H1 (cell line): ENCODE measurements around the gene MOSMO. TPM values are rescaled to one million over a fixed set of nuclear protein-coding genes. Genes with fewer than 3 reads are reported as not detected.

Experiments
- CTCF ChIA-PET: fragments of 300-600 bp; sonication (Branson Sonifier 250); formaldehyde crosslinking; loops from one replicate; lab custom pipeline; 2021; ENCODE audit not compliant: partially characterized antibody; lab: Charles Lee
- POLR2A ChIA-PET: fragments of 300-600 bp; sonication (Branson Sonifier 250); formaldehyde crosslinking; loops from one replicate; lab custom pipeline; 2021; ENCODE audit warnings: inconsistent platforms; ENCODE audit not compliant: partially characterized antibody; lab: Charles Lee
- DNase-seq, 2 experiments: peaks; one replicate each; pipeline versions ENCODE4 v3.0.0 to v3.0.0-alpha.2; 2010 to 2022; ENCODE audit warnings: low spot score in 2 of 2, low read depth in 1 of 2, mixed read lengths in 1 of 2
- FAIRE-seq: peaks from 2 replicates; lab custom pipeline; 2011; peaks lifted over from hg19 to GRCh38; lab: Jason Lieb, UNC
- H2AFZ ChIP-seq: 2 replicates; pipeline ENCODE4 v1.8.1; 2012; ENCODE audit warnings: low read length, inconsistent platforms
- H2AK5ac ChIP-seq: 2 replicates; pipeline ENCODE4 v1.6.1; 2013; ENCODE audit warnings: low read depth, low read length
- H2BK120ac ChIP-seq: replicated peaks from 2 replicates; pipeline ENCODE3; 2013; ENCODE audit warnings: low read depth, low read length, inconsistent platforms
- H2BK12ac ChIP-seq: 2 replicates; pipeline ENCODE4 v1.6.1; 2013; ENCODE audit warnings: low read depth, low read length
- H2BK15ac ChIP-seq: 2 replicates; pipeline ENCODE4 v1.6.1; 2013; ENCODE audit warnings: low read length
- H2BK20ac ChIP-seq: 2 replicates; pipeline ENCODE4 v1.6.1; 2013; ENCODE audit warnings: low read length
- H2BK5ac ChIP-seq: 2 replicates; pipeline ENCODE4 v1.6.1; 2013; ENCODE audit warnings: low read depth, low read length
- H3K14ac ChIP-seq: 2 replicates; pipeline ENCODE4 v1.6.1; 2013; ENCODE audit warnings: inconsistent platforms; ENCODE audit not compliant: insufficient read length
- H3K18ac ChIP-seq: 2 replicates; pipeline ENCODE4 v1.6.1; 2013; ENCODE audit warnings: low read length; ENCODE audit errors: extremely low read depth
- H3K23ac ChIP-seq: 2 replicates; pipeline ENCODE4 v1.6.1; 2013; ENCODE audit warnings: inconsistent platforms; ENCODE audit not compliant: insufficient read length
- H3K23me2 ChIP-seq: 2 replicates; pipeline ENCODE4 v1.6.1; 2013; ENCODE audit warnings: low read depth, low read length
- H3K27ac ChIP-seq: 2 replicates; pipeline ENCODE4 v1.6.1; 2011; ENCODE audit warnings: low read depth, low read length, inconsistent platforms
- H3K27me3 ChIP-seq, 4 experiments: replicated peaks in 1 of 4; 1 replicate in 1 of 4; 2 replicates in 3 of 4; pipeline versions ENCODE4 v1.6.1 to v1.8.1; 2011 to 2013; ENCODE audit warnings: low read length in 3 of 4, mild to moderate bottlenecking in 3 of 4, inconsistent platforms in 2 of 4, mixed read lengths in 2 of 4, moderate library complexity in 1 of 4; ENCODE audit not compliant: control insufficient read depth in 3 of 4, insufficient read depth in 3 of 4; ENCODE audit errors: extremely low read depth in 1 of 4
- H3K36me3 ChIP-seq, 4 experiments: 2 replicates each; pipeline versions ENCODE4 v1.6.1 to v1.8.1; 2011 to 2013; ENCODE audit warnings: mild to moderate bottlenecking in 4 of 4, low read length in 3 of 4, moderate library complexity in 2 of 4, control low read depth in 1 of 4, inconsistent platforms in 1 of 4; ENCODE audit not compliant: insufficient read depth in 4 of 4, control insufficient read depth in 2 of 4
- H3K4ac ChIP-seq: replicated peaks from 2 replicates; pipeline ENCODE3; 2013; ENCODE audit warnings: low read length, low read depth, mixed read lengths, inconsistent platforms; ENCODE audit not compliant: insufficient read length
- H3K4me1 ChIP-seq, 4 experiments: replicated peaks in 1 of 4; 1 replicate in 1 of 4; 2 replicates in 3 of 4; pipeline versions ENCODE4 v1.6.1 to v1.8.1; 2011 to 2013; ENCODE audit warnings: low read length in 3 of 4, inconsistent platforms in 2 of 4, mixed read lengths in 1 of 4; ENCODE audit not compliant: insufficient read depth in 4 of 4, control insufficient read depth in 3 of 4
- H3K4me2 ChIP-seq, 2 experiments: 2 replicates each; pipeline versions ENCODE4 v1.6.1 to v1.8.1; 2011 to 2013; ENCODE audit warnings: low read depth in 2 of 2, low read length in 2 of 2, control low read depth in 1 of 2, inconsistent platforms in 1 of 2, mild to moderate bottlenecking in 1 of 2; ENCODE audit not compliant: insufficient read depth in 1 of 2
- H3K4me3 ChIP-seq, 4 experiments: fragments of 200-600, 300-600 bp in 1 of 4; sonication (generic), shearing (Covaris generic), sonication (Bioruptor Twin) in 1 of 4; 2 replicates each; pipeline versions ENCODE4 v1.5.1 to v1.8.1; 2011 to 2016; ENCODE audit warnings: low read length in 4 of 4, low read depth in 3 of 4, control low read depth in 2 of 4, inconsistent platforms in 2 of 4, mild to moderate bottlenecking in 2 of 4, mixed read lengths in 1 of 4, moderate library complexity in 1 of 4; ENCODE audit not compliant: insufficient read depth in 2 of 4; ENCODE audit errors: extremely low read depth in 1 of 4
- H3K56ac ChIP-seq: replicated peaks from 2 replicates; pipeline ENCODE3; 2013; ENCODE audit warnings: low read depth, mild to moderate bottlenecking, mixed read lengths, low read length, inconsistent platforms; ENCODE audit not compliant: insufficient read length
- H3K79me1 ChIP-seq: 2 replicates; pipeline ENCODE4 v1.6.1; 2013; ENCODE audit warnings: low read depth, low read length, control low read depth
- H3K79me2 ChIP-seq, 2 experiments: 2 replicates each; pipeline versions ENCODE4 v1.6.1 to v1.8.1; 2012 to 2013; ENCODE audit warnings: low read length in 2 of 2, mild to moderate bottlenecking in 2 of 2, inconsistent platforms in 1 of 2; ENCODE audit not compliant: insufficient read depth in 2 of 2, control insufficient read depth in 1 of 2
- H3K9ac ChIP-seq, 4 experiments: replicated peaks in 1 of 4; 1 replicate in 1 of 4; 2 replicates in 3 of 4; pipeline versions ENCODE4 v1.6.1 to v1.8.1; 2011 to 2013; ENCODE audit warnings: low read depth in 3 of 4, low read length in 3 of 4, control low read depth in 2 of 4, mild to moderate bottlenecking in 2 of 4, moderate library complexity in 2 of 4, inconsistent platforms in 1 of 4; ENCODE audit errors: extremely low read depth in 1 of 4
- H3K9me3 ChIP-seq, 2 experiments: 2 replicates each; pipeline versions ENCODE4 v1.6.1 to v1.8.1; 2012 to 2013; ENCODE audit warnings: mild to moderate bottlenecking in 2 of 2, moderate library complexity in 2 of 2, control low read depth in 1 of 2, inconsistent platforms in 1 of 2, low read depth in 1 of 2, low read length in 1 of 2, mixed read lengths in 1 of 2; ENCODE audit not compliant: insufficient read depth in 2 of 2
- H4K20me1 ChIP-seq, 2 experiments: replicated peaks in 1 of 2; 2 replicates each; pipeline versions ENCODE3 to v1.8.1; 2011 to 2013; ENCODE audit warnings: inconsistent platforms in 2 of 2, low read length in 2 of 2, mild to moderate bottlenecking in 1 of 2; ENCODE audit not compliant: insufficient read depth in 2 of 2, control insufficient read depth in 1 of 2
- H4K5ac ChIP-seq: 2 replicates; pipeline ENCODE4 v1.6.1; 2013; ENCODE audit warnings: low read length, low read depth, mixed read lengths, inconsistent platforms; ENCODE audit not compliant: insufficient read length
- H4K8ac ChIP-seq: 2 replicates; pipeline ENCODE4 v1.8.0; 2013; ENCODE audit warnings: mild to moderate bottlenecking, moderate library complexity, low read length, inconsistent platforms; ENCODE audit not compliant: insufficient read depth; ENCODE audit errors: extremely low read depth
- H4K91ac ChIP-seq: replicated peaks from 2 replicates; pipeline ENCODE3; 2013; ENCODE audit warnings: low read length, mixed read lengths, inconsistent platforms; ENCODE audit not compliant: insufficient read length
- CHD2 ChIP-seq: IDR thresholded peaks from 2 replicates; pipeline ENCODE4 v1.6.1; 2012; ENCODE audit warnings: low read length, improper control_type of control experiment
- HDAC6 ChIP-seq: IDR thresholded peaks from one replicate; pipeline ENCODE4 v1.7.1; 2012; ENCODE audit warnings: low read depth, mild to moderate bottlenecking, inconsistent platforms, low read length, moderate library complexity
- MAX ChIP-seq: IDR thresholded peaks from 2 replicates; pipeline ENCODE4 v1.6.1; 2012; ENCODE audit warnings: inconsistent platforms
- POU5F1 ChIP-seq: IDR thresholded peaks from 2 replicates; pipeline ENCODE4 v1.6.1; 2011; ENCODE audit warnings: low read depth, mild to moderate bottlenecking, low read length, moderate library complexity
- RAD21 ChIP-seq, 2 experiments: IDR thresholded peaks in 1 of 2; conservative IDR thresholded peaks in 1 of 2; 2 replicates each; pipeline ENCODE4 v1.6.1; 2011; ENCODE audit warnings: low read depth in 2 of 2, low read length in 2 of 2, improper control_type of control experiment in 1 of 2, inconsistent platforms in 1 of 2, mild to moderate bottlenecking in 1 of 2, moderate library complexity in 1 of 2
- SAP30 ChIP-seq: fragments of 300-600 bp; sonication (generic); IDR thresholded peaks from 2 replicates; pipeline ENCODE4 v1.7.1; 2012; ENCODE audit warnings: low read length, moderate library complexity, mild to moderate bottlenecking, inconsistent platforms; ENCODE audit not compliant: insufficient read depth, insufficient replicate concordance
- SIN3A ChIP-seq, 2 experiments: IDR thresholded peaks in 1 of 2; conservative IDR thresholded peaks in 1 of 2; 2 replicates each; pipeline ENCODE4 v1.6.1; 2011 to 2012; ENCODE audit warnings: low read length in 2 of 2, improper control_type of control experiment in 1 of 2, low read depth in 1 of 2, mild to moderate bottlenecking in 1 of 2
- SP2 ChIP-seq: IDR thresholded peaks from 2 replicates; pipeline ENCODE4 v1.6.1; 2012; ENCODE audit warnings: mild to moderate bottlenecking, low read length, inconsistent platforms
- YY1 ChIP-seq: IDR thresholded peaks from 2 replicates; pipeline ENCODE4 v1.6.1; 2011; ENCODE audit warnings: low read depth, mild to moderate bottlenecking, low read length
- WGBS, 2 experiments: shearing (Covaris generic) in 1 of 2; methylation state at CpG; one replicate each; pipeline versions ENCODE4 v1.1.6 to v1.1.7; 2013 to 2015; ENCODE audit warnings: low lambda C conversion rate in 2 of 2, mixed read lengths in 2 of 2, inconsistent platforms in 1 of 2, low coverage in 1 of 2, missing lambda C conversion rate in 1 of 2; ENCODE audit not compliant: insufficient replicate concordance in 2 of 2, insufficient coverage in 1 of 2, insufficient read length in 1 of 2; ENCODE audit errors: extremely low coverage in 1 of 2, missing lambda C conversion rate in 1 of 2; 5-methylcytosine and 5-hydroxymethylcytosine counted together
- polyA plus RNA-seq, 7 experiments: library from polyadenylated mRNA; depleted of rRNA in 3 of 7; stranded (reverse) in 5 of 7; unstranded in 2 of 7; fragments of >200 nt in 5 of 7; fragments of 200-250 nt in 2 of 7; gene quantifications; 1 replicate in 5 of 7; 2 replicates in 1 of 7; 4 replicates in 1 of 7; pipeline versions ENCODE4 v1.2.1 to v1.2.3, GENCODE V29; 2011 to 2013; ENCODE audit warnings: missing spikeins in 2 of 7, mixed read lengths in 2 of 7
- total RNA-seq: library from RNA; stranded (reverse); fragmentation: NEBNext Ultra II Directional; extraction: Animal tissue kit (Norgen Biotek cat#: 25700); gene quantifications from 2 replicates; pipeline ENCODE4 v1.2.1, GENCODE V29; 2021

The MOSMO gene
- total and polyA plus RNA-seq, 2 of the 8 experiments (the other 6 are each of a cell fraction or from before 2014, with no cell fraction given) = 8.6 to 14.8 TPM

DNA sequence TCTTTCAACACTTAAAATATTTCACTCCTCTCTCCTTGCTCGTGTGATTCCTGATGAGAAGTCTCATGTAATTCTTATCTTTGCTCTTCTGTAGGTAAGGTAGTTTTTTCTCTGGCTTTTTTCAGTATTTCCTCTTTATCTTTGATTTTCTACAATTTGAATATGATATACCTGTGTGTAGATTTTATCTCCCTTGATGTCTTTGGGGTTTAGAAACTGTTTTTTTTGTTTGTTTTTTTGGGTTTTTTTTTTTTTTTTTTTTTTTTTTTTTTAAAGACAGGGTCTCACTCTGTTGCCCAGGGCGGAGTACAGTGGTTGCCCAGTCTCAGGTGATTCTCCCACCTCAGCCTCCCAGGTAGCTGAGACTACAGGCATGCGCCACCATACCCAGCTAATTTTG lies 26.6 kb downstream of the MOSMO start:
- no peak overlapping the region for H2BK15ac ChIP-seq
- no peak overlapping the region for H2BK12ac ChIP-seq
- FAIRE-seq = no peak
- no peak overlapping the region for H3K4me2 ChIP-seq
- H3K14ac ChIP-seq = no peak overlapping the region
- no peak overlapping the region for H2AFZ ChIP-seq
- H2BK20ac ChIP-seq = no peak overlapping the region
- no peak overlapping the region for H3K9ac ChIP-seq
- no peak overlapping the region for H3K56ac ChIP-seq
- peaks cover 0 to 5% (median 0%) of the 10 kb centered on the region in 4 experiments; a peak in 1 of 7 replicates for H3K4me1 ChIP-seq
- no peak overlapping the region for H2BK5ac ChIP-seq
- no peak overlapping the region for H3K23ac ChIP-seq
- TF ChIP-seq MAX (no peak), HDAC6 (no peak), CHD2 (no peak), SP2 (no peak), RAD21 (IDR thresholded peaks at IDR 0.05 in 1 of 2, conservative IDR thresholded peaks at IDR 0.05 in 1 of 2; ENCODE audit: low read depth in 2 of 2, low read length in 2 of 2) (no peak), SAP30 (no peak), POU5F1 (no peak), SIN3A (conservative IDR thresholded peaks at IDR 0.05 in 1 of 2, IDR thresholded peaks at IDR 0.05 in 1 of 2; ENCODE audit: low read depth in 1 of 2, low read length in 2 of 2) (no peak), YY1 (no peak)
- WGBS, 2 experiments = 86% methylated on average over 2 of the region's 3 CpGs; no CpG with 5 or more reads in 1 of the 2 experiments
- peaks cover 0 to 9% of the 10 kb centered on the region in 2 experiments; a peak in 2 of 4 replicates for H3K79me2 ChIP-seq
- no peak overlapping the region for H3K18ac ChIP-seq
- H4K20me1 ChIP-seq = peaks cover 0 to 6% of the 10 kb centered on the region in 2 experiments
- H3K27ac ChIP-seq = no peak overlapping the region
- H3K23me2 ChIP-seq = no peaks in the 10 kb centered on the region
- no peak overlapping the region for H4K8ac ChIP-seq
- no peak overlapping the region for H4K91ac ChIP-seq
- H4K5ac ChIP-seq = no peak overlapping the region
- H3K79me1 ChIP-seq = peaks cover 3% of the 10 kb centered on the region; the same call in 1 of the 2 replicates
- H2BK120ac ChIP-seq = no peak overlapping the region
- no peaks in the 10 kb centered on the region for H3K27me3 ChIP-seq
- no peak overlapping the region for H2AK5ac ChIP-seq
- H3K4me3 ChIP-seq = no peak overlapping the region
- DNase-seq = no peak
- ChIA-PET CTCF (interaction anchor here (3.4 kb wide), 1 partner anchor 153 kb away, joined by 14 read pairs; no protein-coding TSS in a partner anchor), POLR2A (no interaction called here)
- H3K9me3 ChIP-seq = no peaks in the 10 kb centered on the region
- H3K36me3 ChIP-seq = peaks cover 0 to 3% (median 0%) of the 10 kb centered on the region in 4 experiments; a peak in 2 of 8 replicates
- no peak overlapping the region for H3K4ac ChIP-seq
